GM21786 (cell line): ENCODE results near the gene PLB1.
"Not testable (repeated sequence)": the region's sequence is repeated elsewhere in the genome, so short reads cannot be mapped to it uniquely, and the experiment has no call there.

Source experiments
- ATAC-seq: cut with Tn5 transposase; IDR thresholded peaks from one replicate; pipeline ENCODE4 v1.9.1; 2021; ENCODE audit not compliant: unreplicated experiment

The PLB1 gene

DNA sequence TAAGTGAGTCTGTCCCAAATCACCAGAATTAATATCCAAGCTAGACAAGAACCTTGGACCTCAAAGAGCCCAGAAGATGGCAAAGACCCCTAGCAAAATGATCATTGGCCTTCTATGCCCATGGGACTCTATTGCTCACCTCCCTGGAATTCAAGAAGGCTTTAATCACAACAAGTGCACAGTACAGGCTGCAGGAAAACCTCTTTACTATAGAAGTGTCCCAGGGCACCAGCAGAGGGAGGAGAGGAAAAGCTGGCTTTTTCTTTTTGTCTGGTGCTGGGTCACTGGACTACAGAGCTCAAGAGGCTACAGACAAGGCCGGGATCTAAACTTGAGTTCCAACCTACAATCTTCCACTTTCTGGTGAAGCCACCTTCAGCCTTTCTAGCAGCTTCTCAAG is 167.5 kb downstream of the PLB1 start:
- ATAC-seq, result no peak

DNA sequence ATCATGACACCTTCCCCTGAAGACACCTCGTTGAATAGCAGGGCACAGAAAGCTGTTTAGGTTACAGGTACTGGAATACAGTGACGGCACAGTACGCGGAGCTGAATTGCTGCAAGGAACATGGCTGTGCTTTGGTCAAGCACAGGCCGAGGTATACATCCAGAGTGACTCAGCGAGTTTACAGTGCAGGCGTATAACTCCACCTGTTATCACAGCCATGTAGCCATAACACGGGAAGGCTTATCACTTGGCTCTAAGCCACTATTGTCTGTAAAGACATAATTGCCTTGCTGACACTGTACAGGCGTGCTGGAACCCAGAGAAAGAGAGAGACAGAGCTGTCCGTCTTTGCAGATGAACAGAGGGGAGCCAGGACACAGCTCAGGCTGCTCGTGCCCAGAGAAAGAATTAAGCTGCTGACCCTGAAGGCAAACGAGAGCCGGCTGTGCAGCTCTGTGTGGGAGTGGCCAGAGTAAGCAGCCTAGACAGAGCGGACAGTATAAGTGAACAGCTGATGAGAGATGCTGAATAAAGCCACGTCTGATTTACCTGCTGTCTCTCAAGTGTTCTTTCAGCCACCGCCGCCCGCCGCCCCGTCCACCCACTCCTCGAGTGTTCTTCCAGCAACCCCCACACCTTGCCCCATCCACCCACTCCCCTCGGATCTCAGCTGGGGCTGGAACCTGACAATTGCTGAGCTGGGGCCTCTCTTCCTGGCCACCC is 168.4 kb downstream of the PLB1 start:
- no peak for ATAC-seq

- no peak for ATAC-seq
Observed at GRCh38 chr2:28665041-28665704, 169.3 kb downstream of the PLB1 start.

- not testable (repeated sequence) for ATAC-seq
Observed at GRCh38 chr2:28665811-28666377, 170.0 kb downstream of the PLB1 start.

DNA sequence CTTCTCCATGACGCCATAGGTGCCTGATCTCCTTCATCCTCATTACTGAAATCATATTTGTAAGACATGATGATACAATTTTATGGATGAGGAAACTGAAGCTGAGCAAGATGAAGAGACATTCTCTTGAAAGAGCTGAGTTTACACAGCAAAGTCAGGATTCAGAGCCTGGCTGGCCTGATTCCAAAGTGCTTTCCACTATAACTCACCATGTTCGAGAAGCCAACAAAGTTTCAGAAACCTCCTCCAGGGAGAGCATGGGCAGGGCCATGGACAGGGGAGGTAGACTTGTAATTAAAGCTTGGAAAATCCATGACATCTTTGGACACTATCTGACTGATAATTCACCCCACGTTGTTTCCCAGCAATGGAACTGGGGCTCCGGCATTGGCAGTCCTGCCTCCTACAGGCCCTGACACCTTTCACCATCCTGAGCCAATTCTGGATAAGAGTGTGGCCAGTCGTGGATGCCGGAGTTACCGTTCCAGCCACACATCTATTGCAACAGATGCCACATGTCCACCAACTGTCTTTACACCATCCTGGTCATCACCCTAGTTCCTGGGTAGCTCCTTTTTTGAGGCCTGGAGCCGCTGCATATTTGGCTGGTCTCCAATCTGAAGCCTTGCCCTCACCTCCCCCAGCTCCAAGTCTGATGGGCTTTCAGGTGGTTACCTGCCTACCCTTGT is 170.8 kb downstream of the PLB1 start:
- no peak for ATAC-seq

GRCh38 chr2:28667261-28667660 is 171.4 kb downstream of the PLB1 start:
- no peak for ATAC-seq

DNA sequence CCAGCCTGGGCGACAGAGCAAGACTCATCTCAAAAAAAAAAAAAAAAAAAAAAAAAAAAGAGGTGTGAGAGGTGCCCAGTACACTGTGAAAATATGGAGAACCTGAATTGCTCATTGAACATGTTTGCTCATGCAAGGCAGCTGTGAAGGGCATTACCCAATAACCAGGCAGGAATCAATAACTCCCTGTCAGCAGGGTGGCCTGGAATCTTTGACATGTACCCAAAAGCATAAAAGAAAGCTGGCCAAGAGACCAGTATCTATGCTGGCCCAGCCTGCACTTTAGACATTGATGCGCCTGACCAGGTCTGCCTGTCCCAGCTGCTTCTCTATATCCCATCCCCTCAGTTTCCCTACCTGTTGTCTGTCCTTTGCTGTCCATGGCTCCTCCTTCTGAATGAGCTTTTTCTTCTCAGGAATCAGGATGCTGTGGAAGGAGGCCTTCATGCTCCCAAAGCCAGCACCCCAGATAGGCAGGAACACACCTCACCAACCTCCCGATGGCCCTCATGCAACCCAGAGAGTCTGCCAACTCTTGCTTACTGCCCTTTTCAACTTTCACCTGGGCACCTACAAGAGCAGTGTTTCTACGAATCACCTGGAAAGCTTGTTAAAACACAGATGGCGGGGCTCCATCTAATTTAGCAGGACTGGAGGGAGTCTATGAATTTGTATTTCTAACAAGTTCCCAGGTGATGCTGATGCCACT is 172.4 kb downstream of the PLB1 start:
- no peak for ATAC-seq

DNA sequence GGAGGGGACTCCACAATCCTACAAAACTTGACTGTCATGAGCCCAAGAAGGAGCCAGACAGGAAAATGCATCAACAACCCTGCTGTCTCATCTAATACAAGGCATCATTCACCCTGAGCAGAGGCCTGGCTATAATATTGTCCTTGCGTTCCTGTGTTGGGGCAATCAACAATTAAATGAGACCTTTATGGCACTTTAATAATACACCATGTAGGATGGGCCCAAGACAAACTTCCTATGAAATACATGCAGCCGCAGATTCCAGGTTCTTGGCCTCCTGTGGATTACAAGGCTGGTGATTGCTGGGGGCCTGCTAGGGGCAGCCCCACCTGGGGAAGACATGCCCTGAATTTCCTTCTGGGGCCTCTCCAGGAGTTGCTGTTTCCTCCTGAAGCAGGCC is 173.0 kb downstream of the PLB1 start:
- ATAC-seq, result no peak

- no peak for ATAC-seq
Observed at GRCh38 chr2:28670856-28671255, 175.0 kb downstream of the PLB1 start.

DNA sequence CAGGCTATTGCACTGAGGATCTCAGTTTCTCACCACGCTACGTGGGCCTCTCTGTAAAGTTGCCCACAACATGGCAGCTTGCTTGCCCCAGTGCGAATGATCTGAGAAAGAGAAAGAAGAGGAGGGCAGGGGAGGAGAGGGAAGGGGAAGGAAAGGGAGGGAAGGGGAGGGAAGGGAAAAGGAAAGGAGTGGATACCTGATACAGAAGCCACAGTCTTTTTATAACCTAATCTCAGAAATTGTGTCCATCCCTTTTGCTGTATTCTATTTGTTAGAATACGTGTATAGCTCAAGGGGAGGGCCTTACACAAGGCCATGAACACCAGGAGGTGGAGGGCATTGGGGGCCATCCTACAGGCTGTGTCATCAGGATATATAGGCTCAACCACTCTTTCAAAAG is 177.5 kb downstream of the PLB1 start:
- ATAC-seq, result no peak

GRCh38 chr2:28674062-28674712 is 178.3 kb downstream of the PLB1 start:
- ATAC-seq, result no peak

DNA sequence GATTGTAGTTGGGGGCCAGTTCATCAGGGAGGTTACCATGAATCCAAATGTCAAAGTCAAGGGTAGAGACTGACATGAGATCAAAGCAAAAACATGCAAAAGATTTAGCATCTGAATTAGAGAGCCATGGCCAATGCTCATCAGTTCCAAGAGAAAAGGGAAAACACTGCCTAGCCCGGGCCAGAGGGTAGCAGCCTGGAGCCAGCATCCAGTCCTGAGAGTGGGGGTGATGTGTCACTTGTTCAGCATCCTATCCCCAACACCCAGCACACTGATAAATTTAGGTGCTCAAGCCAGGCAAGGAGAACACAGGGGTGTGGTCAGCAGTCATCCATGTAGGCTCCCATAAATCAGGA is 178.8 kb downstream of the PLB1 start:
- no peak for ATAC-seq

DNA sequence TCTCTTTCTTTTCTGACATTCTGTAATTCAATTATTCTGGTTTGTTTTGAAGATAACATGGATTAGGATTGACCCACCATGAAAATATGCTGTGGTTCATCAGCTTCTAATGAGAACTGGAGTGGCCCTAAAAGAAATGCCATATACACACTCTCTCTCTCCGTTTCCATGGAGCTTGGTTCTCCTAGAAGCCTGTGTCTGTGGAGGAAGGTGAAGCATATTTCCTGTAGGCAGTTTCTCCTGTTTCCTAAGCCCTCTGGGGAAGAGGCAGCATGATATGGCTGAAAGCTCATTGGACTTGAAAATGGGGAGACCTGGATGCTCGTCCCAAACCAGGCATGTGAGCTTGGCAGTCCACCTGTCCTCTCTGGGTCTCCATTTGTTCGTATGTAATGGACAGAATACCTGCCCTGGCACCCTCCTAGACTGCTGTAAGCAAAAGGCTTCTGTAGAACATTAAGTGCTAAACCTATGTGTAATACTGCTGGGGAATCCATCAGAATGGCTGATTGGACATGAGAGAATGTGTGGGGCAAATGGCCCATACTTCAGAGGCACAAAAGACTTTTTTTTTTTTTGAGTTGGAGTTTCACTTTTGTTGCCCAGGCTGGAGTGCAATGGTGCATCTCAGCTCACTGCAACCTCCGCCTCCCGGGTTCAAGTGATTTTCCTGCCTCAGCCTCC is 180.4 kb downstream of the PLB1 start:
- ATAC-seq, result no peak

DNA sequence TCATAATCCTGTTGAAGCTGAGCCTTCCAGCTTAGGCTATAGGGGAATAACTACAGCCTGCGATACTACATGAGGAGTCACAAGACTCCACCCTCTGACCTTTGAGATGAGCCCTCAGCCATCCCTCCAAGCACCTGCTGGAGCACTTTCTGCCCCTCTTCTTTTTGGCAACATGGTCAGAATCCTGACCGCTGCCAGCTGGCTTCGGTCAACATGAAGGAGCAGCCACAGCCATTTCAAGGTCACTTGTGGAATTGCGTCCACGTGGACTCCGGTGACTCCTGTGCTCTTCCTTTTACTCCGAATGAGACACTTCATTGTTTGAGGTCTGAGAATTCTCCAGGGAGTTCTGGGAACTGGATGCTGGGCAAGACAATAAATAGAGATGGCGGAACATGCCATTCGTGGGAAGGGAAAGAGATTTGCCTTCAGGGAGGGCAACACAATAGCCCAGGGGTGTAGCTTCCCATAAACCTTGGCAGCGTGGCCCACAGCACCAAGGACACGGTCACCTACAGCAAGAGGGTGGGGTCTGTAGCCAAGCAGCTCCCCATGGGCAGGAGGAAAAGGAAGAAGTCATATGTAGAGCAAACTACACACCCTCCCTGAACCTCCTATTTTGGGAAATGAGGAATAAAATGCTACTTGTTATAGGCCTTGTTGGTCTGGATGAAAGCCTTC is 182.5 kb downstream of the PLB1 start:
- ATAC-seq, result no peak

GRCh38 chr2:28678944-28679343 is 183.1 kb downstream of the PLB1 start:
- ATAC-seq, result no peak

GRCh38 chr2:28680657-28681056 is 184.8 kb downstream of the PLB1 start:
- ATAC-seq, result no peak

DNA sequence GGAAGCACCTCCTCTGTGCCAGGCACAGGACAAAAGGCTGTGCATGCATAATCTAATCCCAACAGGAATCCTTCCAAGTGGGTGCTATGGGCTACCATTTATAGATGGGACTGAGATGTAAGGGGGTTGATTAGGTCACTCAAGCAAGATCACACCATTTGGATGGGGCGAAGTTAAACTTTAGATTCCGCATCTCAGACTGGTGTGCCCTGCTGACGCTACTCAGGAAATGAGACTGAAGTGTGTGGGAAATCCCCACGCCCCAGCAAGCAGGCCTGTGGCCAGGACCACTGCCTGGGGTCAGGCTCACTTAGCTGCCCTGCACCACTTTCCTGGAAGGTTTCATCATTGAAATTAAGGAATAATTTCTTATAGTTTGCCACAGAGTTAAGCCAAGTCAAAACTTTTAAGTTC is 185.3 kb downstream of the PLB1 start:
- peak; percentile 92 for ATAC-seq

- ATAC-seq, result peak; percentile 2
Observed at GRCh38 chr2:28681606-28682005, 185.7 kb downstream of the PLB1 start.

- ATAC-seq, result no peak
Observed at GRCh38 chr2:28683100-28683706, 187.3 kb downstream of the PLB1 start.
